H9 (cell line): Measurements from ENCODE around the gene AACS. TPM values are rescaled to one million over a fixed set of nuclear protein-coding genes. Genes with fewer than 3 reads are reported as not detected.

Experiments
- DNase-seq: peaks from one replicate; pipeline ENCODE4 v3.0.0-alpha.2; 2017
- H2AFZ ChIP-seq: one replicate; pipeline ENCODE4 v1.6.1; 2013; ENCODE audit warnings: mild to moderate bottlenecking, low read length, control low read depth, moderate library complexity
- H2AK5ac ChIP-seq: 2 replicates; pipeline ENCODE4 v1.6.1; 2013; ENCODE audit warnings: low read length, control low read depth, mixed read lengths; ENCODE audit not compliant: insufficient read length
- H2BK120ac ChIP-seq: one replicate; pipeline ENCODE4 v1.6.1; 2013; ENCODE audit warnings: low read depth, mild to moderate bottlenecking, low read length, control low read depth, inconsistent platforms; ENCODE audit not compliant: poor library complexity, severe bottlenecking
- H2BK12ac ChIP-seq: 2 replicates; pipeline ENCODE4 v1.6.1; 2013; ENCODE audit warnings: low read length, control low read depth, mixed read lengths, low read depth; ENCODE audit not compliant: insufficient read length
- H2BK15ac ChIP-seq: 2 replicates; pipeline ENCODE4 v1.6.1; 2013; ENCODE audit warnings: low read depth, low read length, control low read depth
- H2BK20ac ChIP-seq: one replicate; pipeline ENCODE4 v1.6.1; 2013; ENCODE audit warnings: low read depth, mild to moderate bottlenecking, low read length, control low read depth, inconsistent platforms; ENCODE audit not compliant: poor library complexity, severe bottlenecking
- H2BK5ac ChIP-seq: 2 replicates; pipeline ENCODE4 v1.6.1; 2013; ENCODE audit warnings: low read length, control low read depth, mixed read lengths; ENCODE audit not compliant: insufficient read length
- H3K14ac ChIP-seq: 2 replicates; pipeline ENCODE4 v1.6.1; 2013; ENCODE audit warnings: low read length, control low read depth; ENCODE audit not compliant: insufficient read depth
- H3K18ac ChIP-seq: 2 replicates; pipeline ENCODE4 v1.6.1; 2013; ENCODE audit warnings: low read depth, mild to moderate bottlenecking, mixed read lengths, low read length, control low read depth; ENCODE audit not compliant: insufficient read length
- H3K23ac ChIP-seq: 2 replicates; pipeline ENCODE4 v1.6.1; 2013; ENCODE audit warnings: low read length, control low read depth, mixed read lengths, low read depth; ENCODE audit not compliant: insufficient read length
- H3K23me2 ChIP-seq: 2 replicates; pipeline ENCODE4 v1.6.1; 2013; ENCODE audit warnings: low read depth, mild to moderate bottlenecking, mixed read lengths, low read length, control low read depth; ENCODE audit not compliant: insufficient read length, poor library complexity, severe bottlenecking
- H3K27ac ChIP-seq: 2 replicates; pipeline ENCODE4 v1.5.1; 2013; ENCODE audit warnings: low read length, control low read depth, mixed read lengths, low read depth; ENCODE audit not compliant: insufficient read length
- H3K27me3 ChIP-seq: 2 replicates; pipeline ENCODE4 v1.6.1; 2013; ENCODE audit warnings: low read length, control low read depth, inconsistent platforms; ENCODE audit not compliant: insufficient read depth
- H3K4ac ChIP-seq: 2 replicates; pipeline ENCODE4 v1.6.1; 2013; ENCODE audit warnings: low read depth, mild to moderate bottlenecking, control low read depth, inconsistent platforms, low read length, moderate library complexity
- H3K4me1 ChIP-seq: 2 replicates; pipeline ENCODE4 v1.6.1; 2013; ENCODE audit warnings: low read length, control low read depth, inconsistent platforms; ENCODE audit not compliant: insufficient read depth
- H3K4me2 ChIP-seq: 2 replicates; pipeline ENCODE4 v1.6.1; 2013; ENCODE audit warnings: low read length, control low read depth, mixed read lengths; ENCODE audit not compliant: insufficient read length, insufficient read depth
- H3K56ac ChIP-seq: 2 replicates; pipeline ENCODE4 v1.6.1; 2013; ENCODE audit warnings: low read depth, mild to moderate bottlenecking, mixed read lengths, low read length, control low read depth; ENCODE audit not compliant: insufficient read length
- H3K79me1 ChIP-seq: 2 replicates; pipeline ENCODE4 v1.6.1; 2013; ENCODE audit warnings: low read depth, mild to moderate bottlenecking, moderate library complexity, low read length, control low read depth, inconsistent platforms; ENCODE audit not compliant: insufficient read depth, poor library complexity, severe bottlenecking
- H3K79me2 ChIP-seq: 2 replicates; pipeline ENCODE4 v1.6.1; 2013; ENCODE audit warnings: low read length, control low read depth, inconsistent platforms; ENCODE audit not compliant: insufficient read depth
- H3K9ac ChIP-seq: 2 replicates; pipeline ENCODE4 v1.6.1; 2013; ENCODE audit warnings: low read length, control low read depth, mixed read lengths; ENCODE audit not compliant: insufficient read length; ENCODE audit errors: extremely low read depth
- H3K9me3 ChIP-seq: one replicate; pipeline ENCODE4 v1.6.1; 2013; ENCODE audit warnings: low read depth, low read length, inconsistent platforms; ENCODE audit not compliant: control insufficient read depth
- H3T11ph ChIP-seq: one replicate; pipeline ENCODE4 v1.6.1; 2013; ENCODE audit warnings: mild to moderate bottlenecking, low read length, control low read depth, inconsistent platforms
- H4K20me1 ChIP-seq: one replicate; pipeline ENCODE4 v1.6.1; 2013; ENCODE audit not compliant: control insufficient read depth, insufficient read length, insufficient read depth
- H4K5ac ChIP-seq: 2 replicates; pipeline ENCODE4 v1.6.1; 2013; ENCODE audit warnings: low read depth, mild to moderate bottlenecking, mixed read lengths, low read length, control low read depth; ENCODE audit not compliant: insufficient read length
- H4K8ac ChIP-seq: replicated peaks from 2 replicates; pipeline ENCODE4 v1.6.1; 2013; ENCODE audit warnings: low read length, control low read depth, mixed read lengths, low read depth; ENCODE audit not compliant: insufficient read length
- H4K91ac ChIP-seq: 2 replicates; pipeline ENCODE4 v1.6.1; 2013; ENCODE audit warnings: low read depth, mild to moderate bottlenecking, moderate library complexity, mixed read lengths, low read length, control low read depth; ENCODE audit not compliant: insufficient read length
- H3K27ac Mint-ChIP-seq, 3 experiments: 2 replicates in 2 of 3; 3 replicates in 1 of 3; pipeline ENCODE4 v1.8.0; 2020 to 2021; ENCODE audit warnings: mixed read lengths in 3 of 3, mild to moderate bottlenecking in 1 of 3, moderate library complexity in 1 of 3
- H3K27me3 Mint-ChIP-seq: 2 replicates; pipeline ENCODE4 v1.8.0; 2021; ENCODE audit warnings: low read depth, mild to moderate bottlenecking, moderate library complexity, mixed read lengths
- H3K36me3 Mint-ChIP-seq, 3 experiments: 2 replicates in 2 of 3; 3 replicates in 1 of 3; pipeline ENCODE4 v1.8.0; 2020 to 2021; ENCODE audit warnings: low read depth in 3 of 3, mixed read lengths in 3 of 3; ENCODE audit not compliant: insufficient read depth in 1 of 3
- H3K4me1 Mint-ChIP-seq, 2 experiments: 2 replicates each; pipeline ENCODE4 v1.8.0; 2020; ENCODE audit warnings: mixed read lengths in 2 of 2
- H3K4me3 Mint-ChIP-seq, 2 experiments: 2 replicates in 1 of 2; 3 replicates in 1 of 2; pipeline ENCODE4 v1.8.0; 2020 to 2021; ENCODE audit warnings: mild to moderate bottlenecking in 2 of 2, mixed read lengths in 2 of 2, moderate library complexity in 1 of 2
- H3K9me3 Mint-ChIP-seq, 2 experiments: 2 replicates in 1 of 2; 3 replicates in 1 of 2; pipeline ENCODE4 v1.8.0; 2020; ENCODE audit warnings: mild to moderate bottlenecking in 2 of 2, mixed read lengths in 2 of 2, moderate library complexity in 1 of 2
- CTCF ChIP-seq: fragments of 200-600 bp; sonication (generic); conservative IDR thresholded peaks from 3 replicates; pipeline ENCODE4 v1.8.0; 2021; ENCODE audit warnings: antibody characterized with exemption, mild to moderate bottlenecking
- WGBS: extraction: QIAGEN DNeasy Blood & Tissue Kit; methylation state at CpG from one replicate; pipeline ENCODE4 v1.1.7; 2013; ENCODE audit warnings: missing lambda C conversion rate, low lambda C conversion rate, mixed read lengths; ENCODE audit not compliant: insufficient read length; ENCODE audit errors: extremely low coverage; 5-methylcytosine and 5-hydroxymethylcytosine counted together
- total RNA-seq: library from RNA; stranded (reverse); gene quantifications from 2 replicates; pipeline ENCODE4 v1.2.1, GENCODE V29; 2021

The AACS gene
- total RNA-seq, 1 experiment from 2014 or later = 35.0 TPM

- H4K20me1 ChIP-seq = no peaks in the 10 kb centered on the region
- no peak overlapping the region for H4K91ac ChIP-seq
- no peaks in the 10 kb centered on the region for H3K23me2 ChIP-seq
- Mint-ChIP-seq H3K4me3 (no peak overlapping the region), H3K9me3 (no peaks in the 10 kb centered on the region), H3K4me1 (peaks cover 2 to 4% of the 10 kb centered on the region in 2 experiments; a peak in 1 of 4 replicates), H3K36me3 (peaks cover 0 to 16% (median 3%) of the 10 kb centered on the region in 3 experiments; a peak in 4 of 7 replicates), H3K27me3 (no peaks in the 10 kb centered on the region; the same call in 1 of the 2 replicates), H3K27ac (peak overlapping the region; percentile 26 to 82 (median 44); a peak in 4 of 7 replicates)
- peak; percentile 44 for DNase-seq
- no peak overlapping the region for H2BK15ac ChIP-seq
- no peak overlapping the region for H2BK12ac ChIP-seq
- no peak overlapping the region for H2BK5ac ChIP-seq
- no CpG with 5 or more reads among the region's 19 CpGs for WGBS
- no peak overlapping the region for H3K23ac ChIP-seq
- H3K4me1 ChIP-seq = no peaks in the 10 kb centered on the region
- H3K14ac ChIP-seq = no peak overlapping the region
- H2BK20ac ChIP-seq = no peak overlapping the region
- H3K27ac ChIP-seq = no peak overlapping the region
- H3K56ac ChIP-seq = no peak overlapping the region
- no peaks in the 10 kb centered on the region for H3K27me3 ChIP-seq
- H4K8ac ChIP-seq = no peak overlapping the region
- no peak overlapping the region for H3K9ac ChIP-seq
- no peak overlapping the region for H3K4me2 ChIP-seq
- 0 out of 3 replicates have a peak, but pooled peaks have one; percentile 20 for TF ChIP-seq CTCF
- no peaks in the 10 kb centered on the region for H3K79me1 ChIP-seq
- no peak overlapping the region for H3T11ph ChIP-seq
- no peak overlapping the region for H3K4ac ChIP-seq
- H2BK120ac ChIP-seq = no peak overlapping the region
- no peaks in the 10 kb centered on the region for H3K9me3 ChIP-seq
- no peak overlapping the region for H2AK5ac ChIP-seq
- no peak overlapping the region for H3K18ac ChIP-seq
- no peak overlapping the region for H2AFZ ChIP-seq
- no peak overlapping the region for H4K5ac ChIP-seq
- H3K79me2 ChIP-seq = no peaks in the 10 kb centered on the region
These were observed 27.8 kb downstream of the AACS start for GRCh38 chr12:125092872-125093680.
